Measurements from ENCODE around the gene RGPD8. TPM values are rescaled to one million over a fixed set of nuclear protein-coding genes. Genes with fewer than 3 reads are reported as not detected.

The RGPD8 gene
- total and polyA plus RNA-seq, 2 of the 13 experiments (the other 11 are each of a cell fraction or from before 2014, with no cell fraction given), result 2.3 to 12.8 TPM

DNA sequence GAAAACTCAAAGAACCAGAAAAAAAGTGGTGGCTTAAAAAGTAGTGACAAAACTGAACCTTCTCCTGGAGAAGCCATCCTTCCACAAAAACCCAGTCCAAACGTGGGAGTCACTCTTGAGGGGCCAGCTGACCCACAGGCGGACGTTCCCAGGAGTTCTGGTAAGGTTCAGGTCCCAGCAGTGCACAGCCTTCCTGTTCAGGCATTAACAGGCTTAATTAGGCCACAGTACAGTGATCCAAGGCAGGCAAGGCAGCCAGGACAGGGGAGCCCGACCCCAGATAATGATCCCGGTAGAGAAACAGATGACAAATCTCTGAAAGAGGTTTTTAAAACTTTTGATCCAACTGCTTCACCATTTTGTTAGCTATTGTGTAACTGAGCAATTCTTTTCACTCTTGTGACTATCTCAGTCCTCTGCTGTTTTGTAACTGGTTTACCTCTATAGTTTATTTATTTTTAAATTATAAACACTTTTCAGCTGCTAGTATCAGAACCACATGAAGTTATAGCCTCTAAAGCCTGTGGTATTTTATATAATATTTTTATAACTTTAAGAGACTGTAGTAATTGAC lies 101.2 kb downstream of the RGPD8 start:
- DNase-seq (ENCODE audit: low spot score) (no peak), ATAC-seq (peak; percentile 41; the same call in 2 of the 3 replicates), FAIRE-seq (no peak)
- Histone ChIP-seq H3K4me1 (ENCODE audit: insufficient read depth, low read length) (no peaks in the 10 kb centered on the region), H3K9me3 (ENCODE audit: low read length) (no peaks in the 10 kb centered on the region), H3K27me3 (ENCODE audit: control insufficient read depth in 1 of 2, insufficient read depth in 2 of 2, low read length in 2 of 2) (no peaks in the 10 kb centered on the region), H3K4me3 (replicated peaks in 1 of 3; ENCODE audit: insufficient read depth in 1 of 3, low read depth in 2 of 3, low read length in 3 of 3) (no peak overlapping the region), H3K9ac (ENCODE audit: insufficient read depth, low read depth, low read length) (no peak overlapping the region), H3K27ac (ENCODE audit: extremely low read length, insufficient read depth, low read length) (no peak overlapping the region), H2AFZ (ENCODE audit: low read length) (no peak overlapping the region), H3K79me2 (ENCODE audit: insufficient read depth, low read length) (no peaks in the 10 kb centered on the region), H4K20me1 (ENCODE audit: insufficient read depth, low read length) (no peaks in the 10 kb centered on the region), H3K4me2 (ENCODE audit: low read depth, low read length) (no peak overlapping the region), H3K36me3 (replicated peaks in 1 of 2; ENCODE audit: control insufficient read depth in 1 of 2, insufficient read depth in 2 of 2, low read length in 2 of 2) (no peaks in the 10 kb centered on the region; a peak in 1 of 5 replicates)
- 49% methylated on average over 5 of the region's 5 CpGs for WGBS (ENCODE audit: low lambda C conversion rate)
- intact Hi-C loops (cut with micrococcal nuclease; ENCODE audit: unreplicated experiment), result no loop called here
- TF ChIP-seq, protein P1, sequence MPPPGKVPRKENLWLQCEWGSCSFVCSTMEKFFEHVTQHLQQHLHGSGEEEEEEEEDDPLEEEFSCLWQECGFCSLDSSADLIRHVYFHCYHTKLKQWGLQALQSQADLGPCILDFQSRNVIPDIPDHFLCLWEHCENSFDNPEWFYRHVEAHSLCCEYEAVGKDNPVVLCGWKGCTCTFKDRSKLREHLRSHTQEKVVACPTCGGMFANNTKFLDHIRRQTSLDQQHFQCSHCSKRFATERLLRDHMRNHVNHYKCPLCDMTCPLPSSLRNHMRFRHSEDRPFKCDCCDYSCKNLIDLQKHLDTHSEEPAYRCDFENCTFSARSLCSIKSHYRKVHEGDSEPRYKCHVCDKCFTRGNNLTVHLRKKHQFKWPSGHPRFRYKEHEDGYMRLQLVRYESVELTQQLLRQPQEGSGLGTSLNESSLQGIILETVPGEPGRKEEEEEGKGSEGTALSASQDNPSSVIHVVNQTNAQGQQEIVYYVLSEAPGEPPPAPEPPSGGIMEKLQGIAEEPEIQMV (CRISPR knock-in tag; IDR thresholded peaks at IDR 0.05; ENCODE audit: low read depth), result no peak
- TF ChIP-seq ZNF121 (CRISPR knock-in tag; IDR thresholded peaks at IDR 0.05), result 0 out of 2 replicates have a peak, but pooled peaks have one; percentile 36
- CTCF ChIA-PET (ENCODE audit: low intra/inter-chr PET ratio, low total read pairs), result no interaction called here
- no TSS peak for BruUV-seq (replicated peaks)
- POLR2A ChIA-PET, result no interaction called here
- in situ Hi-C loops (cut with HindIII; ENCODE audit: extremely low pct_ligation_motif_present, low pct_unique_long_range_greater_than_20kb), result no loop called here

DNA sequence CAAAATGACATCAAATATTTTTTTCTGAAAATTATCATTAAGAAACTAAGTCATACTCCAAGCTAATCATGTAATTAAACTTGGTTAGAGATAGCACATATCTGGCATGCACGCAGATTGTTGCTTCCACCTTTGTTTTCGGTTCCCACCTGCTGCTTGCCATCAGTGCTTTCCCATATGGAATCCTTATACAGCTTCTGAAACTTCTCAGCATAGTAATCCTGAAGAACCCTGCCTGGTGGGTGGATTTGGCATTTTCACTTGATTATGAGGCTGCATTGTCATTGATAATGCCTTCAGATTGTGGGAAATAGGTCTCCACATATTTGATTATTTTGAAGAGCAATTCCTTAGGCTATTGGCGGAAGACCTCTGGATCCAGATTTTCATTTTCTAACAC lies 110.5 kb downstream of the RGPD8 start:
- Histone ChIP-seq H3K4me2 (ENCODE audit: low read depth, low read length) (no peak overlapping the region), H3K79me2 (ENCODE audit: insufficient read depth, low read length) (no peaks in the 10 kb centered on the region), H2AFZ (ENCODE audit: low read length) (no peak overlapping the region), H3K36me3 (replicated peaks in 1 of 2; ENCODE audit: control insufficient read depth in 1 of 2, insufficient read depth in 2 of 2, low read length in 2 of 2) (no peaks in the 10 kb centered on the region), H3K27me3 (ENCODE audit: control insufficient read depth in 1 of 2, insufficient read depth in 2 of 2, low read length in 2 of 2) (no peaks in the 10 kb centered on the region), H3K9me3 (ENCODE audit: low read length) (no peaks in the 10 kb centered on the region), H3K4me3 (replicated peaks in 1 of 3; ENCODE audit: insufficient read depth in 1 of 3, low read depth in 2 of 3, low read length in 3 of 3) (no peak overlapping the region), H3K9ac (ENCODE audit: insufficient read depth, low read depth, low read length) (no peak overlapping the region), H3K27ac (ENCODE audit: extremely low read length, insufficient read depth, low read length) (no peak overlapping the region), H4K20me1 (ENCODE audit: insufficient read depth, low read length) (no peaks in the 10 kb centered on the region), H3K4me1 (ENCODE audit: insufficient read depth, low read length) (peaks cover 21% of the 10 kb centered on the region)
- in situ Hi-C loops (cut with HindIII; ENCODE audit: extremely low pct_ligation_motif_present, low pct_unique_long_range_greater_than_20kb), result no loop called here
- ChIA-PET POLR2A (no interaction called here), CTCF (ENCODE audit: low intra/inter-chr PET ratio, low total read pairs) (no interaction called here)
- TF ChIP-seq RFXAP (CRISPR knock-in tag; IDR thresholded peaks at IDR 0.05; ENCODE audit: borderline replicate concordance), result no peak
- no peak for TF ChIP-seq HHEX (CRISPR knock-in tag; IDR thresholded peaks at IDR 0.05)
- no peak for TF ChIP-seq ZNF10 (CRISPR knock-in tag; IDR thresholded peaks at IDR 0.05; ENCODE audit: borderline replicate concordance, low read depth)
- TF ChIP-seq FOXC1 (CRISPR knock-in tag; IDR thresholded peaks at IDR 0.05; ENCODE audit: borderline replicate concordance), result no peak
- no peak for TF ChIP-seq ZNF616 (CRISPR knock-in tag; IDR thresholded peaks at IDR 0.05; ENCODE audit: low read depth)
- no peak for TF ChIP-seq TAF1 (CRISPR knock-in tag; IDR thresholded peaks at IDR 0.05)
- TF ChIP-seq NFE2L2 (IDR thresholded peaks at IDR 0.05; ENCODE audit: low read length), result no peak
- no peak for TF ChIP-seq POLR2AphosphoS5 (IDR thresholded peaks at IDR 0.05; ENCODE audit: low read depth, low read length)
- TF ChIP-seq ZNF607 (CRISPR knock-in tag; IDR thresholded peaks at IDR 0.05; ENCODE audit: borderline replicate concordance), result no peak
- no peak for TF ChIP-seq TEAD3 (CRISPR knock-in tag; optimal IDR thresholded peaks at IDR 0.05; ENCODE audit: borderline replicate concordance)
- TF ChIP-seq ARHGAP35 (CRISPR knock-in tag; IDR thresholded peaks at IDR 0.05; ENCODE audit: borderline replicate concordance), result no peak
- TF ChIP-seq NFE2 (CRISPR knock-in tag; IDR thresholded peaks at IDR 0.05), result no peak
- TF ChIP-seq ADNP (CRISPR knock-in tag; IDR thresholded peaks at IDR 0.05), result no peak
- TF ChIP-seq, protein P2, sequence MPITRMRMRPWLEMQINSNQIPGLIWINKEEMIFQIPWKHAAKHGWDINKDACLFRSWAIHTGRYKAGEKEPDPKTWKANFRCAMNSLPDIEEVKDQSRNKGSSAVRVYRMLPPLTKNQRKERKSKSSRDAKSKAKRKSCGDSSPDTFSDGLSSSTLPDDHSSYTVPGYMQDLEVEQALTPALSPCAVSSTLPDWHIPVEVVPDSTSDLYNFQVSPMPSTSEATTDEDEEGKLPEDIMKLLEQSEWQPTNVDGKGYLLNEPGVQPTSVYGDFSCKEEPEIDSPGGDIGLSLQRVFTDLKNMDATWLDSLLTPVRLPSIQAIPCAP (CRISPR knock-in tag; IDR thresholded peaks at IDR 0.05; ENCODE audit: low read depth), result no peak
- TF ChIP-seq ZNF572 (CRISPR knock-in tag; IDR thresholded peaks at IDR 0.05), result no peak
- intact Hi-C loops (cut with micrococcal nuclease; ENCODE audit: unreplicated experiment), result no loop called here
- 95% methylated on average over 3 of the region's 3 CpGs for WGBS (ENCODE audit: low lambda C conversion rate)
- ATAC-seq (no peak), FAIRE-seq (no peak), DNase-seq (ENCODE audit: low spot score) (no peak)
- no TSS peak for BruUV-seq (replicated peaks)

Measured in HepG2 (cell line).